Bronchial epithelial cell (primary cell): ENCODE data around the gene RIN1. TPM values are rescaled to one million over a fixed set of nuclear protein-coding genes. Genes with fewer than 3 reads are reported as not detected.
"Not testable (repeated sequence)": the region's sequence is repeated elsewhere in the genome, so short reads cannot be mapped to it uniquely, and the experiment has no call there.

Experiments
- DNase-seq: peaks from one replicate; pipeline ENCODE4 v3.0.0-alpha.2; 2010; ENCODE audit warnings: low read depth
- FAIRE-seq: peaks from 2 replicates; lab custom pipeline; 2011; peaks lifted over from hg19 to GRCh38; lab: Jason Lieb, UNC
- H3K27me3 ChIP-seq: 2 replicates; pipeline ENCODE4 v1.5.1; 2011; ENCODE audit warnings: low read length; ENCODE audit not compliant: control insufficient read depth, insufficient read depth
- H3K36me3 ChIP-seq: 2 replicates; pipeline ENCODE4 v1.5.1; 2011; ENCODE audit warnings: low read length; ENCODE audit not compliant: control insufficient read depth, insufficient read depth
- H3K4me3 ChIP-seq: 2 replicates; pipeline ENCODE4 v1.5.1; 2011; ENCODE audit warnings: mild to moderate bottlenecking, low read depth, low read length, control low read depth
- CTCF ChIP-seq: IDR thresholded peaks from 2 replicates; pipeline ENCODE4 v1.5.1; 2011; ENCODE audit warnings: mild to moderate bottlenecking, moderate library complexity, low read length, control low read depth, inconsistent platforms; ENCODE audit not compliant: insufficient read depth, severe bottlenecking
- total RNA-seq: library from RNA; depleted of rRNA; stranded (reverse); fragments of >200 nt; gene quantifications from 2 replicates; pipeline ENCODE4 v1.2.1, GENCODE V29; 2014

Gene RIN1
- total RNA-seq, result 19.0 and 19.7 TPM in 2 replicates

GRCh38 chr11:66336234-66337102 lies at the start of gene RIN1:
TSS of gene RIN1 (minus strand) at chr11:66336434. CDS start at chr11:66336402, 32 bp downstream.
- DNase-seq, result peak; percentile 95
- Histone ChIP-seq H3K4me3 (peak within 1 kb of the TSS; percentile 97), H3K36me3 (peaks cover 55% of the 10 kb centered on the region), H3K27me3 (no peaks in the 10 kb centered on the region)
- TF ChIP-seq CTCF, result no peak
- peak; percentile 76 for FAIRE-seq

GRCh38 chr11:66384316-66384715 lies 48.1 kb upstream of the RIN1 start:
- DNase-seq, H3K27me3 ChIP-seq, H3K36me3 ChIP-seq, FAIRE-seq, H3K4me3 ChIP-seq: not testable (repeated sequence)

DNA sequence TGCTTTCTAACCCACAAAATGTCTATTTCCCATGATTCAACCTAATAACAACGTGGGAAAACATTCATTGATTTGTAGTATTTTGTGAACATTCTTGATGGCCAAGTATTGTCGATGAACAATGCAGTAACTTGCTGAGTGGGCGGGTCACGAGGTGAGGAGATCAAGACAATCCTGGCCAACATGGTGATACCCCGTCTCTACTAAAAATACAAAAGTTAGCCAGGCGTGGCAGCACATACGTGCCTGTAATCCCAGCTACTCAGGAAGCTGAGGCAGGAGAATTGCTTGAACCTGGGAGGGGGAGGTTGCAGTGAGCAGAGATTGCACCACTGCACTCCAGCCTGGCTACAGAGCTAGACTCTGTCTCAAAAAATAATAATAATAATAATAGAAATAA lies 44.0 kb upstream of the RIN1 start:
- not testable (repeated sequence) for H3K27me3 ChIP-seq, H3K4me3 ChIP-seq, H3K36me3 ChIP-seq
- peak; percentile 18 for FAIRE-seq
- peak; percentile 37 for DNase-seq

DNA sequence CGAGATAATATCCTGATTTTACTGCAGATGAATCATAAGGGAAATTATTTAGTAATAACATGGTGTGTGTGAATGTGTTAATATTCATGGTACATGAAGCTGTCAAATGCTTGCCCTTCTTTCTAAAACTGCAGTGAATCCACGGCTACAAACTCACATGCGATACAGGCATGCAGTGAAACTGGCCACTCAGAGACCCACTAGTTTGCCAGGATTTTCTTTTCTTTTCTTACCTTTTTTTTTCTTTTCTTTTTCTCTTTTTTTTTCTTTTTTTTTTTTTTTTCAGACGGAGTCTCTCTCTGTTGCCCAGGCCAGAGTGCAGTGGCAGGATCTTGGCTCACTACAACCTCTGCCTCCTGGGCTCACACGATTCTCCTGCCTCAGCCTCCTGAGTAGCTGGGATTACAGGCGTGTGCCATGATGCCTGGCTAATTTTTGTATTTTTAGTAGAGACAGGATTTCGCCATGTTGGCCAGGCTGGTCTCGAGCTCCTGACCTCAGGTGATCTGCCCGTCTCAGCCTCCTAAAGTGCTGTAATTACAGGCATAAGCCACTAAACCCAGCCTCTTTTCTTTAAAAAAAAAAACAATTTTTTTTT lies 37.6 kb upstream of the RIN1 start:
- not testable (repeated sequence) for H3K4me3 ChIP-seq, H3K27me3 ChIP-seq, FAIRE-seq, H3K36me3 ChIP-seq
- DNase-seq, result peak; percentile 26

GRCh38 chr11:66373265-66373664 lies 37.0 kb upstream of the RIN1 start:
- DNase-seq (no peak), FAIRE-seq (no peak)
- H3K27me3 ChIP-seq, result no peaks in the 10 kb centered on the region
- peaks cover 2% of the 10 kb centered on the region for H3K36me3 ChIP-seq
- TF ChIP-seq CTCF, result no peak
- no peak overlapping the region for H3K4me3 ChIP-seq

DNA sequence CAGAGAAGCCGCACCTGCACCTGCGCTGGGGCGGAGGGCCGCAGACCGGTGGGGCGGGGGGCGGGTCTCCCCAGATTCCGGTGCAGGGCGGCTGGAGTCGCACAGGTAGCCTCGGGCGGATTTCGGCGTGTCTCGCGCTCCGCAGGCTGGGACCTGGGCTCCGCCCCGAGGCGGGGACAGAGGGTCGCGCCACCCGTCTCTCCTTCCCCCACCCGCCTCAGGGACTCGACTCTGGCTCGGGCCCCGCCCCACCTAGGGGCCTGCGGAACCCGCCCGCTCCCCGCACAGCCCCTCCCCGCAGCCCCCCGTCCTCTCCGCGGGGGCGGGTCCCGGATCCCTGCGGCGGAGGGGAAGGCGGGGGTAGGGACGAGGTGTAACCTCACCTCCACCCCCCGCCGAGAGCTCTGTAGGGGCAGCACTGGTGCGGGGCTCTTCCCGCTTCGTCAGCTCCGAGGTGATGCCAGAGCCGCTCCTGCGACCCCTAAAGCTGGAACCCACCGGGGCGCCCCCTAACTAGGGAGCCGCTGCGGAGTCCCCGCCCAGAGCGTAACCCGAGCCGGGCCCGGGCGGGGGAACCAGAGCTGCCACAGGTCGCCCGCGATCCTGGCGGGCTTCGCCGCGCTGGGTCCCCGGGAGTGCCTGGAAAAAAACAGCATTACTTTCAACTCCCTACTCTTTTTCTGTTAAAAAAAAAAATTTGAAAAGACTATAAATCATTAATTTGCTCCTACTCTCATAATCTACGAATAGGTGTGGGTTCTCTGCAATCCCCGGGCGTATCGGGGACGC lies 35.6 kb upstream of the RIN1 start, which contains the start of gene SLC29A2:
Gene SLC29A2 (minus strand): TSS at position 134 of the 789 bp plus-strand sequence. CDS start 169 bp downstream, outside the sequence.
- no peaks in the 10 kb centered on the region for H3K27me3 ChIP-seq
- no peak for TF ChIP-seq CTCF
- DNase-seq, result peak; percentile 49
- H3K4me3 ChIP-seq, result peak within 1 kb of the TSS; percentile 76
- H3K36me3 ChIP-seq, result peaks cover 2% of the 10 kb centered on the region
- FAIRE-seq, result no peak
